NOMO-1 (cell line): Measurements from ENCODE around the gene DLGAP4.

ENCODE experiments used
- DNase-seq, 2 experiments: peaks; one replicate each; lab custom pipeline; 2025; ENCODE audit not compliant: unreplicated experiment in 2 of 2; lab: John Stamatoyannopoulos, UW

DLGAP4 gene

DNA sequence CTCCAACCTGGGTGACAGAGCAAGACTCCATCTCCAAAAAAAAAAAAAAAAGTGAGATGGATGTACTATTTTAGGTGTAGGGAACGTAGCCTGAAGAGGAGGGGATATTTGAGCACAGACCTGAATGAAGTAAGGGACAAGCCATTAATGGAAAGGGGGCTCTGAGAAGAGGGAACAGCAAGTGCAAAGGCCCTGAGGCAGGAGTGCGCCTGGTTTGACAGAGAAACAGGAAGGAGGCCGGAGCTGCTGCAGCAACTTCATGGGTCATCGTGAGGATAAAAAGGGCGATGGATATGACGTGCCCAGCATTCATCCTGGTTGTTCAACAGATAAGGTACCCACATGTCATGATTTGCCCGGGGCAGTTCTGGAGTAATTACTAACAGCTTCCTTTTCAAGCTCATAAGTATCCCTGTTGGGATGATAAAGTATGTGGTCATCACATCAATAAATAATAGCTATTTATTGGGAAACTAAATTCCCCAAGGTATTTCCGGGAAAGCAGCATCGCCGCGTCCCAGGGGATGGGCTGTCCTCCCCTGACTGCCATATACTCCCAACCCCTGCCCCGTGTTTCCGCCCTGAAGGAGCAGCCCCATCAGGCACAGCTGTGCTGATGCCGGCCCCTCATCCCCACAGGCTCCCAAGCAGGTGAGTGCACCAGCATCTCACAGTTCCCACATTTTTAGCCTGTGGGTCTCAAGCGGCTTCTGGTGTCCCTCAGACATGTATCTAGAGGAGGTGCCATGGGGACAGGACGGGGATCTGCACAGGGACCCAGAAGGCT is 43.4 kb downstream of the DLGAP4 start:
- DNase-seq, result no peak

DNA sequence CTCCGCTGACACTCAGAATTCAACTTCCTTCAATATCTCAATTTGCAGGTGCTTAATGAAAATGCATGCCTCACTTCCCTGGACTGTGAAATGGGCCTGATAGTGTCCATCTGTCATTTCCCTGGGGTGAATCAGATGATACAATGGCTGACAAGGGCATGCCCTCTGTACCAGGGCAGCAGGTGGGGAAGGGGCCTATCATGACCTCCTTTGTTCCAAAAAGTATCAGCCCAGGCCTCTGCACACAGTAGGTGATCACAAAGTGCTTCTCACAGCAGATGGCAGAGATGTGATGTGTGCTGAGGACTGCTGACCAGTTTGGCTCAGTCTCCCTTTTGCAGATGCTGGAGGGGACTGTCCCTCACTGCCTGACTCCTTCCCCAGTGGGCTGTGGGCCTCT is 44.3 kb downstream of the DLGAP4 start:
- DNase-seq, result no peak

DNA sequence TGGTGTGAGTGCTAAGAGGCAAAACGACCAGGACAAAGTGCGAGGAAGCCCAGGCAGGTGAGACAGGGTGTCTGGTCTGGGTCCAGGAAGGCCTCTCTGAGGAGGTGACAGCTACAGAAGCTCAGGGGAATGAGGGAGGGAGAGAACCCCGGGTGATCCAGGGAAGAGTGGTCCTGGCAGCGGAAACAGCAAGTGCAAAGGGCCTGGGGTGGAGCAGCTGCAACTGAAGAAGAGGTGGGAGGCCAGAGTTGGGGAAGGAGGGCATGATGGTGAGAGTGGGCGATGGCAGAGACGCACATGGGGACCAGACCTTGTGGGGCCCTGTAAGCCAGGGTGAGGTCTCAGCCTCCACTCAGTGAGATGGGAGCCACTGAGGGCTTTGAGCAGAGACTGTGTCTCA is 45.8 kb downstream of the DLGAP4 start:
- DNase-seq, result no peak

DNA sequence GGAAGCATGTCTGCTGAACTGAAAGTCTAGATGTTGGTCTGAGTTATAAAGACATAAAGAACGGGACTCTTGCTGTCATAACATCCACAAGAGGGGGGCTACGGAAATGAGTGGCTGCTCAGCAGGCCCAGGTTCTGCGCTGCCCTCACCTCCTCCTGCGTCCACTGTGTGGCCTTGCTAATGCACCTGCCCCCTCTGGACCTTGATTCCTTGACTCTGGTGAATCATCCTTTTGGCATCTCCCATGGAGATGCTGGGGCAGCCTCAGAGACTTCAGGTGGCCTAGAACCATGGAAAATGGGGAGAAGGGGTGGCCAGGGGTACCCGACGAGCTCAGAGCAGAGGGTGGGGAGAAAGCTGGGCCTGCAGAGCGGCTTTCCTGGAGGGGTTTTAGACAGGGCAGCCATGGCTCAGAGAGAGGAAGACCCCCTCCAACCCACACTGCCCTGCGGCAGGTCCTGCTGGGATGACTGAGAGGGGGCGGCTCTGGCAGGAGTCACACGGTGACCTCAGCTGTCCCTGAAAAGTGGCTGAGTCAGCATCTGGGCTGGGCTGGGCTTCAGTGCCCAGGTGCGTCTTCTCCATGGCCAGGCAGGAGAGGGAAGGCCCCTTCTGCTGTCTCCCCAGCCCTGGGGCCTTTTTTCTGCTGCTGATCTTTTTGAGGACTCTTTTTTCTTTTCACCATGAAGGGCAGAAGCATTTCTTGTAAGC is 46.9 kb downstream of the DLGAP4 start:
- DNase-seq, result no peak

DNA sequence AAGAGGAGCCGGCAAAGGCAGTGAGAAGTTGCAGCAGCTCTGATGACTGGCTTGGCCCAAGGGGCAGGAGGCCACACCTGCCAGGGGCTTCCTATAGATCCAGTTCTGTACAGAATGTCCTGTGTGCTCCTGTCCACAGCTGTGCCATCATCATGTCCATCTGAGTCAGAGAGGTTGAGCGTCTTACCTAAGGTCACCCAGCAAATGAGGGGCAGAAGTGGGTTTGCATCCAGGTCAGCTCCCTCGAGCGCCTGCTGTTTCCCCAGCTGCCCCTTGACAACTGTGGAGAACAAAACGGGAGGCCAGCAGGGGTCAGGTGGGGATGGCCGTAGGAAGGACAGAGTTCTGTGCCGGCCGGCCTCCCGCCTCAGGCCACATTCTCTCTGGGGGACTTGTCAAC is 47.6 kb downstream of the DLGAP4 start:
- DNase-seq, result no peak

DNA sequence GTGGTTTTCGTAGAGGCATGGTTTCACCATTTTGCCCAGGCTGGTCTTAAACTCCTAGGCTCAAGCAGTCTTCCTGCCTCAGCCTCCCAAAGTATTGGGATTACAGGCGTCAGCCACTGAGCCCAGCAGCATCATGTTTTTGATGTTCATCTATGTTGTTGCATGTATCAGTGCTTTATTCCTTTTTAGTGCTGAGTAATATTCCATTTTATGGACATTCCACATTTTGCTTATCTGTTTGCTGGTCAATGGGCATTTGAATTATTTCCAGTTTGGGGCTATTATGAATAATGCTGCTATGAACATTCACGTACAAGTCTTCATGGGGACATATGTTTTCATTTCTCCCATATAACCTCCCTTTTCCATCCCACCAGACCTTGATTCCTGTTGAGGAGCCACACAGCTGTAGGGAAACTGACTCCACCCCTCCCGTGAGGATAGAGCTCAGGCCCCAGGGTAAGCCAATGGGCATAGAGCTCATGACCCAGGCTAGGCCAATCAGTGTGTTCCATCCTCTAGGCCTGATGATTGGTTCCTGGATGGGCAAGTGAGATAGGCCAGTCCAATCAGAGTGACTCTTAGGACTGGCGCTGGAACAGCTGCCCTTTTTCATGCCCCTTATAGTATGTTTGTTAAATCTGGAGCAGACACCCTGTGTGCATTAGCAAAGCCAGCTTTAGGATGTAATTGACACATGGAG is 49.5 kb downstream of the DLGAP4 start:
- DNase-seq, result no peak

DNA sequence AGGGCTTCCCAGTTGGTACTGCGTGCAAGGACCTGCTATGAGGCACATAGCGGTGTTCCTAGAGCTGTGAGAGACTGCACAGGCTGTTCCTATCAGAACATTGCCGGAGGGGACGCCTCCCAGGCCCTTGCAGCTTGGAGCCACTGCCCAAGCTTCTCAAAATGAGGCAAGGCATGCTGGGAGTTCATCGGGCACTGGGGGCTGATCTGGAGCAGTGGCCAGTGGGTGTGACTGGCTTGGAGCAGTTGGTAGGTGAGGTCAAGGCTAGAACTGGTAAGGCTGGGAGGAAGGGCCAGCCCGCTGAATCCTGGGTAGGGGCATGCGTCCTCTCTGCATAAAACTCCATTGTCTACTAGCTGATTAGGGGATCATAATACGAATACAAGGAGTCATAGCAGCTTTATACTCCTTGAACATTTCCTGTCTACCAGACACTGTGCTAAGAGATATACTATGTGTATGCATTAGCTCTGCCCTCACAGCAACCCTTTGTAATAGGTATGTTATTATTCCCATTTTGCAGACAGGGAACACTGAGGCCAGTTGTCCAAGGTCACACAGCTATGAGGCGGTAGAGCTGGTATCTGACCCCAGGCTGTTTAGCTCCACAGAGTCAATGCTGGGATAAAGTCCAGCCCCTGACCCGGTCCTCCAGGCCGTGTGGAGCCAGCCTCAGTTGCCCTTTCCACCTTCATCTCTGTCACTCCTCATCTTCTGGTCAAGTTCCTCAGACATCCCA is 53.7 kb downstream of the DLGAP4 start:
- no peak for DNase-seq

DNA sequence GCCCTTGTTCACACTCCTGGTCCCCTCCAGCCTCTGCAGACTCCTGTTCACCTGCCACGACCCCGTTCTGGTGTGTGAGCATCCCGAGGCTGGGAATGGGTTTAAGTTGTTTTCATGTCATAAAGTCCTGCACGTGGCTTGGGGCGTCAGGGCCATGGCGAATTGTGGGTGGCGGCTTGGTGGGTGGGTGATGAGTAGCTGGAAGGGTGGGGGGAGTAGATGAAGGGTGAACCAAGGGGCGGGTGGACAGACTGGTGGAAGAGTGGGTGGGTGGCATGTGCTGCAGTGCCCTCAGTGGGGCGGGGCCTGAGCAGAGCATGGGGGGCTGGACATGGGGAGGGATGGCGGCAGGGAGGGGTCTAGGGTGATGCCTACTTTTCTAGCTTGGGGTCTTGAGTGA is 54.3 kb downstream of the DLGAP4 start:
- DNase-seq, result no peak

DNA sequence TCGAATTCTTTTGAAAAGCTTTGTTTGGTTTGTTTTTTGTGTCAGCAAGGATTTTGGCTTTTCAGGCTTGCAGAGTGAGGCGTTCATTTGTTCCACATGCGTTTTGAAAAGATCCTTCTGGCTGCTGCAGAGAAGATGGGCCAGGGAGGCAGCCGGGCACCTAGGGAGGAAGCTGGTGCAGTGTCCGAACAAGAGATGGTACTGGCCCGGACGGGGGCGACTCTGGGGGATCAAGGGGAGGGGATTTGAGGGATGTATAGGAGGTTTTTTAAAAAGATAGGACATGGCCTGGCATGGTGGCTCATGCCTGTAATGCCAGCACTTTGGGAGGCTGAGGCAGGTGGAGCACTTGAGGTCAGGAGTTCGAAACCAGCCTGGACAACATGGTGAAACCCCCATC is 55.3 kb downstream of the DLGAP4 start:
- DNase-seq, result no peak

DNA sequence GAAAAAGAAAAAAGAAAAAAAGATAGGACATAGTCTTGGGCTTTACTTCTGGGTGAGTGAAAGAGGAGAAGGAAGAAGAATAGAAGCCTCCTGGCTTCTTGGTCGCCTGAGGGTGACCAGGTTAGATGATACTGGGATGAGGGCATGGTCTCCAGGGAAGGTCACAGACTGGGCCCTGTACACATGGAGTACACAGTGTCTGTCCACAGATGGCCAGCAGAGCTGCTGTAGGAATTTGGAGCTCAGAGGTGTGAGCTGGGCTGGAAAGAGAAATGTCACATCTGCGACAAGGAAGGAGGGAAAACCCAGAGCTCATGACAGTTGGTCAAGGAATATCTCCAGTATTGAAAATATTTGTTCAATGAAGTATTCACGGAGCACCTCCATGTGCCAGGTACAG is 56.1 kb downstream of the DLGAP4 start:
- DNase-seq, result no peak

DNA sequence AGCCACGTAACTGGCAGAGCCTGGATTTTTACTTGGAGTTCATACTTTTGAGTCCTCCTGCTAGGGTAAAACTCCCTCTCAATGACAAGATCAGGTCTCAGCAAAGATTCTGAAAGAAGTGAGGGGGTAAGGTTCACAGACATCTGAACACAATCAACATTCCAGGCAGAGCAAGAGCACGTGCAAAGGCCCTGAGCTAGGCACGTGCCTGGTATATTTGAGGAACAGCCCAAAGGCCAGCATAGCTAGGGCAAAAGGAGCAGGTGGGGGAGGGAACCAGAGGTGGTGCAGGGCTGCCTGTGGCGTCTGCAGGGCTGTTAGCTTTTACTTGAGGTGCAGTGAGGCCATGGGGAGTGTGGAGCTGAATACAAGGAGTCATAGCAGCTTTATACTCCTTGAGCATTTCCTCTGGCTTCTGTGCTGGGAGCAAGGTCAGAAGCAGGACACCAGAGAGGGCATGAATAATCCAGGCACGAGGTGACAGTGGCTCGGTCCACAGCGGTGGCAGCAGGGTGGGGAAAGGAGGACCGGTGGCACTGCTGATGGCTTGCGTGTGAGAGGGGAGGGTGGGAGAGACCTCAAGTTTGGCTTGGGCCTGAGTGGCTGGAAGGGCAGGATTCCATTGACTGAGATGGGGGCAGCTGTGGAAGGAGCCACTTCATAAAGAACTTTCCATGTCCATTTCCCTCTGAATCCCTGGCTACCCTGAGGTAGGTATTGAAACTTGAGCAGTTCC is 57.0 kb downstream of the DLGAP4 start:
- DNase-seq, result no peak

DNA sequence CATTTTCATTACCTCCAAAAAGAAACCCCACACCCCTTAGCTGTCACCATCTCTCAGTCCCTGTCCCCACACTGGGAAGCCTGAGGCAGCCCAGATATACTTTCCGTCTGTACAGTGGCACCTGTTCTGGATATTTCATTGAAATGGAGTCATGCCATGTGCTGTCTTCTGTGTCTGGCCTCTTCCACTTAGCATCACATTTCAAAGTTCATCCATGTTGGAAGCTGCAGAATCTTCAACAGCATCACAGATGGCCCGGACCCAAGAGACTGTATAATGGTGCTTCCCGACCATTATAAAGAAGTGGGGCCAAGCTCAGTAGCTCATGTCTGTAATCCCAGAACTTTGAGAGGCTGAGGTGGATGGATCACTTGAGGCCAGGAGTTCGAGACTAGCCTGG is 58.4 kb downstream of the DLGAP4 start:
- DNase-seq, result no peak

DNA sequence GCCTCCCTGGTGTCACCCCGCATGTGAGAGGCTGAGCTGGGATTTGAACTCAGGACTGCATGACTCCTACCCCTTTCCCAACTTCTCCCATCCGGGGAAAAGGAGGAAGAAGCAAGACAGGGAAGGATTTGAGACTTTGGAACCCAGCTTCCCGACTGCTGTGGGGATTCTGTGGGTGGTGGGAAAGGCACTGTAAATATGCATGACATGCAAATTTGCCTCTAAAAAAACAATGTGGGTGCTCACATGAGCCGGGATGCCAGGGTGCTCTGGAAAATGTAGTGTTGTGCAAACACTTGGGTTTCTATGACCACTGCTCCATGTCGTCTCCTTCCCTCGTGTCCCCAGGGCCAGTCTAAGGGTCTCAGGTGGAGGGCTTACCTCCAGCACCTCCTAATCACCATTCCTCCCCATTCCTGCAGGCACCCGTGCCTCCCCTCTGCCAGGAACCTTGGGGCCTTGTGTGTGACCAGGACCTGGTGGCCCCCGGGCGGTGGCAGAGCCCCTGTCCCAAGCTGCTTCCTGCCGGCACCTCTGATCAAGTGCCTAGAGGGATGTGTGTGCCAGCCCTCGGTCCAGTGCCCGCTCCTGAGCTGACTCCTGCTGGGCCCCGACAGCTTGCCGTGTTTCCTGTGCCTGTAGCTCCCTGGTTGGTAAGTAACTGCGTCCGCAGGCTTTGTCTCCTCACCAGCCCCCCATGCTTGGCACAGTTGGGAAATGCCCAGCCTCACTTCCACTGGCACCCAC is 60.7 kb downstream of the DLGAP4 start:
- no peak for DNase-seq

DNA sequence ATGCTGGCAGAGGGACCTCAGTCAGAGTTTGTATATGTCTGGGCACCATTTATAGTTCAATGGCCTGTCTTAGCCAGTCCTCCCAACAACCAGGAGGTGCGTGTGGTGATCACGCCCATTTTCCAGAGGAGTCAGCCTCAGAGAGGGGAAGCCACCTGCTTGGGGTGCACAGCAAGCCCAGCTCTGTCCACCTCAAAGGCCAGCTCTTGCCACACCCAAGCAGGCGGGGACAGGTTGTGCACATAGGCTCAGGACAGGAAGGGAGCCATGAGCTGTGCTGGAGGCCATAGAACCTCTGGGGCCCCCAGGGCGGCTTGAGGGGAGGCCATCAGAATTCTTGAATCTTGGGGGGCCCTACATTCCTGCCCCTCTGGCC is 61.2 kb downstream of the DLGAP4 start:
- DNase-seq, result no peak

DNA sequence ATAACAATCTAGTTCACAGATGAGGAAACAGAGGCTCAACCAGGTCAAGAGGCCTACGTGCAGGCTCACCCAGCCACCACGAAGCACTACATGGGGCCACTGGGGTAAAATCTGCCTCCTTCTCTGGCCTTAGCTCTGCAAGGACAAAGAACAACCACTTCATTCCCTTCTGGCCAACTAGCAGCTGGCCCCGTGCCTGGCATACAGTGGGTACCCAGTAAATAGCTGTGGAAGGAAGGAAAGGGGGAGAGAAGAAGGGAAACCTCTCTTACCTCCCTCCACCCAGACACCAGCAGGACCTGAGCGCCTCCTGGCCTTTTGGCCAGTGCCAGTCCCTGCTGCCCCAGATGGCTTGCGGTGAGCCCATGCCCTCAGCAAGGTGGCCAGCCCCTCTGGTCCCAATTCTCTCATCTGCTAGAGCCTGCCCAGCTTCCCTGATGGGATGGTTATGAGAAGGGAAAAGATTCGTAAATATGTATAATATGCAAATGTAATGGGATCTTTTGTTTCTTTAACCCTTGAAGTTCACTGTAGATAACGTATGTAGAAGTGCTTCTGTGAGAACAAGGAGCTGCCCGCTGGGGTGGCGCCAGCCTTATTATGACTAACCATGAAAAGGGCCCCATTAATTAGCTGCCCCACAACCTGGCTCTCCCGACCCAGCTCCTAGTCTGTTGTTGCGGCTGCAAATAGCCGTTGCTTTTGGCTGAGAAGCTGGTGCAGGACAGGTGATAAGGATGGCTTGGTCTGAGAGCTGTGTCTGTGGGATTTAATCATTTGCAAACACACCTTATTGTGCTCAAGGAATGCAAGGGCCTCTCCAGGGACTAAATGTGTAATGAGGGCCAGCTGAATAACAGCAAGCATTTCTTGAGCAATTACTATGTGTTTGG is 62.0 kb downstream of the DLGAP4 start:
- no peak for DNase-seq

DNA sequence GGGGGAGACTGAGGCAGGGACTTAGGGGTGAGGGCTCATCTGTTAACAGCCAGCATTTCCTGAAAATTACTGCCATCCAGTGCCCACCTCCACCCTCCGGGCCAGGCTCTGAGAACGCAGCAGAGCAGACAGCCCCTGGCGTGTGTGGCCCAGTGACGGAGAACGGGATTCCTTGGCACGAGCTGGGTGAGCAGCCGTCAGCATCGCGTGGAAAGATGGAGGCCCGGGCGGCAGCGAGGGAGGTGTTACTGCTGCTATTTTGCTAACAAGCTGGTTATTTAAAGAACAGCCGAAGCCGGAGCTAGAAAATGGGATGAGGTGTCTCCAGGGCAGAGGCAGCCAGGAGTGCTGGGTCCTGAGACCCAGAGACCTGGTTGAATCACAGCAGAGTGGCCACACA is 62.7 kb downstream of the DLGAP4 start:
- no peak for DNase-seq

DNA sequence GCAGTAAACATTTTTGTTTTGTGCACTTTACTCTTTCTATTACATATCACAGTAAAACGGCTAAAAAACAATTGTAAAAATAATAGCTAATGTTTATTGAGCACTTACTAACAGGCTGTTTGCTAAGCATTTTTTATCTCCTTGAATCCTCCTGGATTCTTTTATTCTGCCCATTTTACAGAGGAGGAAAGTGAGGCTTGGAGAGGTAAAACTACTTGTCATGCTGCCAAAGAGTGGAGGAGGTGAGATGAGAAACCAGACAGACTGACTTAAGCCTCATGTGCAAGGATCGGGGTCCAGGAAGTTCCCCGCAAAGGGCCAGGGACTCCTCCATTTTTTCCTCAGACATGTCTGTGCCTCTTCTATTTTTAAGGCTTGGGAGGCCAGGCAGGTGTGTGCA is 63.6 kb downstream of the DLGAP4 start:
- no peak for DNase-seq

DNA sequence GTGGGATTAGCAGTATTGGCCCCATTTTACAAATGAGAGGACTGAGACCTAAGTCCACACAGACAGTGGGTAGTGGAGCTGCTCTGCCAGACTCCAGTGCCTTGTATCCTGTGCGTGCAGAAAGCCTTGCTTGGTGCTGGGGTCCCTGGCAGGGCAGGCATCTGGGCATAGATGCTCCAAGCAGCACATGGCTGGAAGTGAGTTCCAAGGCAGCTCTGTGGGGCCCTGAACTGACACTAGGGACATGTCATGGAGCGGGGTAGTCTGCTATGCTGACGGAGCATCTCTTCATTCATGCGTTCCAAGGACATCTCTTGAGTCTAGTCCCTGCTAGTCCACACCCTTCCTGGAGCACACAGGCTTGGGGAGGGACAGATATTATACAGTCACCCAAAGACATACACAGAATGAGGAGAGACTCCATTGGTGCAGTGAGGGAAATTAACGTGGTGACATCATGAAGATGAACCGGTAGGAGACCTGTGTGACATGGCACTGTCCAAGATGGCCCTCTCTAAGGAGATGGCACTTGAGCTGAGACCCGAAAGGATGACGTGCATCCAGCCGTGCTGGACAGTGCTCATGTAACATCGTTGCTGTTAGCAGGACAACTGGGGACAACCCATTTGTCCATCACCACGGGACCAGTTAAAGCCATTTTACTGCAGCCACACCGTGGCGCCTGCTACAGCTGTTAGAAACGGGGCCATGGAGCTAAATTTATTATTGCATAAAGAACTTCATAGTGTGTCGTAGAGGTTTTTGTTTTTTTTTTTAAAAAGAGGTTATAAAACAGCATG is 65.1 kb downstream of the DLGAP4 start:
- no peak for DNase-seq
